HG02588 (cell line): ENCODE measurements around the gene IP6K1.
"Not testable (repeated sequence)": the region's sequence is repeated elsewhere in the genome, so short reads cannot be mapped to it uniquely, and the experiment has no call there.

Source experiments
- ATAC-seq: cut with Tn5 transposase; IDR thresholded peaks from one replicate; pipeline ENCODE4 v1.9.1; 2021; ENCODE audit warnings: mild to moderate bottlenecking, moderate library complexity; ENCODE audit not compliant: unreplicated experiment

The IP6K1 gene

DNA sequence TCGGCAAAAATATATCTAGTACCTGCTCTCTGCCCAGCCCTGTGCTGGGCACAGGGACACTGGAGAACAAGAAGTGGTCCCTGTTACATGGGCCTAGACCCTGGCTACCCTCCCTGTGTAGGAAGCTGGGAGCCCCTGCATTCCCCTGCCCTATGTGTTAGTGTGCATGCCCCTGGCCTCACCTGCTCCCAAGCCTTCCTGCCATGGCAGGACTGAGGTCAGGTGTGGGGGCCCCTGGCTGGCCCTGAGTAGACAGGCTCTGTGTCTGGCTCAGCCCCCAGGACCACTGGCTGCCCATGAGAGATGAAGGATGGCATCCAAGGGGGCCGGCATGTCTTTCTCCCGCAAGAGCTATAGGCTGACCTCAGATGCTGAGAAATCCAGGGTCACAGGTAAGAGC lies 95.5 kb downstream of the IP6K1 start:
- not testable (repeated sequence) for ATAC-seq

DNA sequence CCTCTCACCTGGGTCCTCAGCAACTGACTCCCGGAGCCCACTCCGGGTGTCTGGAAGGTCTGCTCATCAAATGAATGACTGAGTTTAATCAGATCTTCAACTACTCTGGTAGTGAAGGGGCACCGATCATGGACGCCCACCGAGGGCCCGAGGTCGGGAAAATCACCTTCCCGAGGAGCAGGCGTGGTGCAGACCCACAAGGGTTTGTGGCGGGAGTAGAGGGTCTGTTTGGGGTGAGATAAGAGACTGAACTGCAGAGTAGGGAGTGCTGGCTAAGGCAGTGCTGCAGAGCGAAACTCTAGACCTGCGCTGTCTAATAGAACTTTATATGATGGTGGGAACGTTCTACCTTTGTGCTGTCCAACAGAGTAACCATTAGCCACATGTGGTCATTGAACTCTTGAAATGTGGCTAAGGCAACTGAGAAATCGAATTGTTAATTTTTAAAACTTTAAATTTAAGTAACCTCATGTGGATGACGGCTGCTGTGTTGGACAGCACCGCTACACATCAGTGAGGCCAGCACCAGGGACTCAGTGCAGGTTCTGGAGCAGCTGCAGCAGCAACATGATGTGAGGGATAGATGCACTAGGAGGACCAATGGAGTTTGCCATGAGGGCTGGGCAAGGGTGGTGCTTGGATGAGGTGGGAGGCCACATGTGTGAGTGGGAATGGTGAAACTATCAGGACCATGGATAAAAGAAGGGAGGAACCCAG lies 96.3 kb downstream of the IP6K1 start:
- ATAC-seq: not testable (repeated sequence)

DNA sequence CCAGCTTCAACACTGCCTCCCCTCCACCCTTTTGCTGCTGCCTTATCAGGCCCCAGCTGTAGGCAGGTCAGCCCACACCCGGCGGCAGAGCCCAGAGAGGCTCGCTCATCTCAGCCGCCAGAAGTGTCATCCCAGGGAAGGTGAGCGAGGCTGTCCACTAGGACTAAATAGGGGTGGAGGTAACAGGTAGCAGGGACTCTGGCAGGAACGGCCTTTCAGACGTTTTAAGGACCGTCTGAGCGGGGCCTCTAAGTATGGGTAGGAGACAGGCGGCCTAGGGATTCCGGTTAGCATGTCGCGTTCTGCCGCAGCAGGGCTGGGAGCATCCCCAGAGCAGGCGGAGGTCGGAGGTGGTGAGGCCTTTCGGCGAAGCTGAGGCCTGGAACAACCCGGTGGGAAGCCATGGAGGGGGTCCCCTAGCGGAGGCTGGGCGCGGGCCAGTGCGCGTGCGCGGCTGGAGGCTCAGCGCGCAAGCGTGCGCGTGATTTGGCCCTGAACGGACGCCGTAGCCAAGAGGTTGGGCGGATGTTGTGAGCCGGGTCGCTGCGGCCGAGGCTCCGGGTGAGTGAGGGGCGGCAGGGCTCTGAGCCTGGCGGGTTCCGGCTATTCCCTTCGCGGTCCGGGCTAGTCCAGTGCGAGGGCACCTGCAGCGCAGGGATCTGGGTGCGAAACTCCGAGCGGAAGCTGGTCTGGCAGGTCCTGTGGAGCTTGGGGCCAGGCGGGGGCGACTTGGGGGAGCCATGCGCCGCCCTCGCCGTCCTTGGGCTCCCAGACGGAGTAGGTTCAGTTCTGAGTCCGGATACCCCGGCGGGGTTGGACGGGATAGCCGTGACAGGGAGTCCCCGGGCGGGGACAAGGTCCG lies 97.1 kb downstream of the IP6K1 start, which contains the start of the genes MST1 and RNF123:
TSS of gene MST1 (minus strand) at position 429 of the 862 bp plus-strand sequence. CDS start 783 bp downstream, outside the sequence.
TSS of gene RNF123 (plus strand) at position 512 of the 862 bp plus-strand sequence. CDS start 1,609 bp downstream, outside the sequence.
- peak; percentile 57 for ATAC-seq

DNA sequence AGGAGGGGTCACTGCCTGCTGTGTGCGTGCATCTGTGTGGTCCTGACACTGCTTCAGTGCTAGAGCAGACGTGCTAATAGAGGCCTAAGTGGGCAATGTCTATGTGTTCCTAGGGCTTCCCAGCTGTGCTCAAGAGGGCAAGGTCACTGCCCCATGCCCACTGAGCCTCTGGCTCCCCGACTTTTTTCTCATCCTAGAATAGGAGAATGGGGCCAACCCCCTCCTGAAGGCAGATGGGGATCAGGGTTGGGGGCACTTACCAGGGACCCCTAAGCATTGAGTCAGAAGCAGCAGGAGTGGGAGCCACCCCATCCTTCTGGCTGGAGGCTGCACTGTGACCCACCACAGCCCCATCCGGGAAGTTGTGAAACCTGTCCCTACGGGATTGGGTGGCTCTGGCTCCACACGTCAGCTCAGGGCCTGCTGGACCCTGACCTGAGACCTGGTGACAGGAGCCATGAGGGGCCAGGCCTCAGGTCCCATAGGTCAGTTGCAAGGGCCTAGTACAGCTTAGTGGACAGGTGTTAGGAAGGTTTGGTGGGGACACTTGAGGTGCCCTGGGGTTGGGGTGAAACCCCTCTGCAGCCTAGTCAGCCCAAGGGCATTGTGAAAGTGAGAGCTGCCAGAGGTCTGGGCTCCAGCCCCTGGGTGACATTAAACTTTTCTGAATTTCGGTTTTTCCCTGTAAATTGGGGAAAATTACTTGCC lies 97.8 kb downstream of the IP6K1 start:
- ATAC-seq: peak; percentile 5

DNA sequence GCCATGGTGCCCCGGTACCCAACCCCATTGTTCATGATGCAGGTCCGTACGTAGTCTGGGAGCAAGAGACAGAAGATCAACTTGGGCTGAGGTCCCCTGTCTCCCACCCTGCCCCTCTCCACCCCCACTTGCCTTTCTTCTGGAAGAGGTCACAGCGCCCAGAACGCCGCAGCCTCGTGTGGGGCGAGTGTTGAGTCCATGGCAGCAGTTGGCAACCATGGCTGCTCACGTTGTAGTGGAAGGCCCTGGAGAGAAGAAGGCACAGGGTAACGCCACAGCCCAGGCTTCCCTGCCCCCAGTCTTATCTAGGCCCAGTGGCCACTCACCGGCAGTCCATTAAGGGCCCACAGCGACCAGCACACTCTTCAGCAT lies 98.9 kb downstream of the IP6K1 start:
- ATAC-seq: not testable (repeated sequence)

DNA sequence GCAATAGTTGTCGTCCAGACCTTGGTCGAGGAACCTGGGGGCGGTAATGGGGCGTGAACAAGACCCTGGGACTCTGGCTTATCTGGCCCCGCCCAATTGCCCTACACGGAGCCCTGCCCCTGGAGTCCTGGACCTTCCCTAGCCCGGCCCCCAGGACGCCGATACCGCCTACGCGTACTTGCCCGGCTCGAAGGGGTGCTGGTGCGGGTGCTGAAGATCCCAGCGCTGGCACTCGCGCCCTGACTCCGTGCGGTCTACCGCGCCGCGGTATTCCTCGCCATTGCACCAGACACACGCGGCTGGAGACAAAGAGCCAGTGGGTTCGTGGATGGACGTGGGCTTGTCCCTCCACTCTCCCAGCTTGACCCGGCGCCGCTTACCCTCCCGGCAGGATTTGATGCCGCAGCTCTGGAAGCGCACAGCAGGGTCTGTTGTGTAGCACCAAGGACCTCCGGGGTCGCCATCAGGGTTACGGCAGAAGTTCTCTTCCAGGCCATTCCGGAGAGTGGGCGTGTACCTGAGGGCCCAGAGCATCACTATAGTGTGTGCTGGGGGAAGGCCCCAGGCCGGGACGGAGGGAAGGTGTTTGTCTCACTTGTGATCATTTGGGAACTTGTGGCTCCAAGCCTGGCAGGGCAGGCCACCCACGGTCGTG lies 99.4 kb downstream of the IP6K1 start:
- ATAC-seq: not testable (repeated sequence)

DNA sequence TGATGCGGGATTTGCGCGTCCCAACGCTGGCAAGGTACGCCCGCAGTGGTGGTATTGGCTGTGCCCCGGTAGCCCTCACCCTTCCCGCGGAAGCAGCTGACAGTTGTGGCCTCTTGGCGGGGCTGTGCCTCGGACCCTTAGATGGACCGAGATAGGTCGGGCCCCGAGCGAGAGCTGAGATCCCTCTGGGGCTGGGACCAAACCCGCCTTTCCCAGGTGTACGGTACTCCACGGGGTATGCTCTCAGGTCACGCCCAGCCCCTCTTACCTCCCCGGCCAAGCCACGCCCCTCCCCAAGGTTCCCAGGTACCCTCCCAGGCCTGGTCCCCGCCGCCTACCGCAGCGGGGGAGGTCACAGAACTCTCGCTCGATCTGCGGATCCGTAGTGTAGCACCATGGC lies 100.0 kb downstream of the IP6K1 start:
- not testable (repeated sequence) for ATAC-seq

DNA sequence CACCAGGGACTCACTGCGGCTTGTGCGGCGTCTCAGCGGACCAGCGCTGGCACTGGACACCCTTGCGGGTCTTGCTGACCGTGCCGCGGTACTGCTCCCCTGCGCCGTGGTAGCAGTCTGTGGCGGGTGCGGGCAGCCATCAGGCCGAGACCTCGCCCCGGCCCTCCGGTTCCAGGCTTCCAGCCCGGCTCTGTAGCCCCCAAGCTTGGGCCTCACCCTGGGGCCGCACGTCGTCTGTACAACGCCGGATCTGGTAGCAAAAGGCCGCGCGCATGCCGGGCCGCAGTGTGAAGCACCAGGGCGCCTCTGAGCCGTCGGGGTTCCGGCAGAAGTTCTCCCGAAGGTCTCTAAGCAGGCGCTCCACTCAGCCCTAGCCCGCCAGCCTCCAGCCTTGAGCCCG lies 100.5 kb downstream of the IP6K1 start:
- not testable (repeated sequence) for ATAC-seq

DNA sequence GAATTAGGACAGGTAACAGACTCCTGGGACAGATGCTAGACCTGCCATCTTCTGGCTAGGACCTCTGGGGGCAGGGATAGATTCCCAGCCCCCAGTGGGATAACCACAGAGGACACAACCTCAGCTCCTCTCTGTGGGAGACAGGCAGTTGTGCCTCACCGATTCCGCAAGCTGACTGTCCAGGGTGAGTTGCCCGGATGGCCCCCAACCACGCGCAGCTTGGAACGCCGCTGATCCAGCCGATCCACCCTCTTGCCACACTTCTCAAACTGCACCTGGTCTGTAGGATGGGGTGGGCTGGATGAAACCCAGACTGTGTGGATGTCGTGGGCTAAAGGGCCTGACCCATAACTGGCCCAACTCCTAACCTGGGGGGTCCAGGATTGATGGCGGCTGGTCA lies 101.2 kb downstream of the IP6K1 start:
- not testable (repeated sequence) for ATAC-seq

DNA sequence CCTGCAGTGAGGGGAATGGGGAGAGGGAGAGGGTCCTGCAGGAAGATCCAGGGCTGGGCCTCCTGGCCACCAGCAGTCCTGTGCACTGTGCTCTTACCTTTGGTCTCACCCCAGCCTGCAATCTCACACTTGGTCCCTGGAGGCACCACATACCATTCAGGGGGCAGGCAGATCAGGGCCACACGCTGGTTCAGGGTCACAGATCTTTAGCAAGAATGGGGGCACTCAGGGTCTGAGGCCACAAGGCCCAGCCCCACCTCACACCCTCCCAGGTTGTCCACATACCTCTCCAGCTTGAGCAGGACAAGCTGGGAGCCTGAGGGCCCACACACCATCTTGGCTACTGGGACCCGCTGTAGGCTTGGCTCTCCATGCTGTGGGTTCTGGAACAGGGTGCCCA lies 101.9 kb downstream of the IP6K1 start:
- ATAC-seq: not testable (repeated sequence)

DNA sequence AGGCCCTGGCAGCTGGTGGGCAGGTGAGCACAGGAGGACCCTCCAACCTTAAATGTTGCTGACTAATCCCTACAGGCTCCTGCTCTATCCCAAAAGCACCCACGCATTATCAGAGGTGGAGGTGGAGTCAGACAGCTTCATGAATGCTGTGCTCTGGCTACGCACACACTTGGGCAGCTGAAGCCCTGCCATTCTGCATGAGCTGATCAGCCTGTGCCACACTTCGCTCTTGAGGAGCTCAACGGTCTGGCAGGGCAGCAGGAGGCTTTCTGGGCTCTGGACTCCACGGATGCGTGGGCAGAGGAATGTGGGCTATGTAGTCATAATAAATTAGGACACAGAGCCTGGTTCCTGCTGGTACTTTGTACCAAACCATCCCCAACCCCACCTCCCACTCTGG lies 103.2 kb downstream of the IP6K1 start:
- ATAC-seq: no peak

DNA sequence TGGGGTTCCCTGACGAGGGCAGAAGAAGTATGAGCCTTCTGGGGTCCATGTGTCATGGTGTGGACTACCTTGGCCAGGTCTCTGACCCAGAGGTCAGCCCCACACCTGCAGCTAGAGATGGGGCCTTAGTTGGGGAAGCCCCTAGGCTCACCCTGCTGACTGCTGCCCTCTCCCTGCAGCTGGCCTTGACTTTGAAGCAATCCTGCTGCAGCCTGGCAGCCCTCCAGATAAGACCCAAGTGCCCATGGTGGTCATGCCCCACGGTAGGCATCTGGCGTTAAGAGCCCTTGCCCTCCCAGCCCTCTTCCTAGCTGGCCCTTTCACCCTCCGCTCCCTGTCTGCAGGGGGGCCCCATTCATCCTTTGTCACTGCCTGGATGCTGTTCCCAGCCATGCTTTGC lies 104.8 kb downstream of the IP6K1 start:
- ATAC-seq: no peak

DNA sequence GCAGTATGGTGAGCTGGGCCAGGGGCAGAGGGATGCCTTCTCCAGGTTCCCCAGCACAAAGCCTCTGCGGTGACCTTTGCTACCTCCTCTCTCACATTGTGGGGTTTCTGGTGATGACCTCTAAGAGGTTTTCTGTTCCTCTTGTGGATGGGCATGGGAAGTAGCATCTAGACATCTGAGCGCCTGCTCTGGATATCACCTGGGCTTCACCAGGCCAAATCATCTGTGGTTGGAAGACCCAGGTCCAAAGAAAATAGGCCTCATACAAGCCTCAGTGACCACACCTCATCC lies 105.2 kb downstream of the IP6K1 start:
- ATAC-seq: no peak

DNA sequence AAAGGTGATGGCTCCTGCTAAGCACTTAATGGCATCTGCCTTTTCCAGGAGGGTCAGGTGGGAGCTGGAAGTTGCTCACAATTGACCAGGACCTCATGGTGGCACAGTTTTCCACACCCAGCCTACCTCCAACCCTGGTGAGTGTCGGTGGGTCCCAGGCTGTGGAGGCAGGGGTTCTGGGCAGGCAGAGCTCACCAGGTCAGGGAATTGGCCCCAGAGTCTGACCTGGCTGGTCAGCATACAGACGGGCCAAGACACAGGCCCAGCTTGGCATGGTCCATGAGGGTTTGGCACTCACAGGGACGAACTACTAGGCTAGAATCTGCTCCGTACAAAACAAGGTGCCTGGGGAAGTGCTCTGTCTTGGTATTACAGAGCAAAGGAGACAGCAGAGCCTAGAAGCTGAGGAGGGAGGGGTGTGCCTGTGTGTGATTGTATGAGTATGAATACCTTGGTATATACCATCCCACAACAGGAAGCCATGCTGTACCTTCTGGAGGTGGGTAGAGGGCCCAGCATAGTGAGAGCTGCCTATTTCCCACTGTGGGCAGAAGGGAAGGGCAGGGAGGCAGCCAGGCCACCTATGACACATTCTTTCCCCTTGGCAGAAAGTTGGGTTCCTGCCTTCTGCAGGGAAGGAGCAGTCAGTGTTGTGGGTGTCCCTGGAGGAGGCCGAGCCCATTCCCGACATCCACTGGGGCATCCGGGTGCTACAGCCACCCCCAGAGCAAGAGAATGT lies 105.7 kb downstream of the IP6K1 start:
- no peak for ATAC-seq

DNA sequence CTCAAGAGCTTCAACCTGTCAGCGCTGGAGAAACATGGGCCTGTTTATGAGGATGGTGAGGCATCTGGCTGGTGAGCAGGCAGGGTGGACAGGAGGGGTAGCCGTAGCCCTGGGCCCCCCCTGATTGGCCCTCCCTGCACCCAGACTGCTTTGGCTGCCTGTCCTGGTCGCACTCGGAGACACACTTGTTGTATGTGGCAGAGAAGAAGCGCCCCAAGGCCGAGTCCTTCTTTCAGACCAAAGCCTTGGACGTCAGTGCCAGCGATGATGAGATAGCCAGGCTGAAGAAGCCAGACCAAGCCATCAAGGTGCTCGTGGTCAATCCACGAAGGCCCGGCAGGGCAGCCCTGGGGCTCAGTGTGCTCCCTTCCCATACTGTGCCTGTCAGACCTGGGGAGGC lies 110.4 kb downstream of the IP6K1 start:
- ATAC-seq: no peak

DNA sequence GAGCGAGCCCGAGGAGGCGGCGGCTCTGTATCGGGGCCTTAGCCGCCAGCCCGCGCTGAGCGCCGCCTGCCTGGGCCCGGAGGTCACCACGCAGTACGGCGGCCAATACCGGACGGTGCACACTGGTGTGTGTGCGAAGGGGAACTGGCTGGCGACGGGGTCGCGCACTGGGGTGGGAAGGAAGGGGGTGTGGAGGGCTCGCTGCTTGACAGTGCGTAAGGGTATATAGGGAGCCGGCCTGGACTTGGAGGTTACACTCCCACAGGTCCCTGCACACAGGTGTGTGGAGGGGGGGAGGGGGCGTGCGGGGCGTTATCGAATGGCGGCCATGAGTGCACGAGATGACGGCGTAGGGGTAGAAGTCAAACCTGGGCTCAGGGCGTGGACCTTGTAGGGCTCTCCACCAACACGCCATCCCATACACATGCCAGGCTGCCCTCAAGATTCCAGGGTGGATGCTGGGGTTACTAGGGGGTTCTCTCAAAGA lies 111.8 kb downstream of the IP6K1 start:
- ATAC-seq: peak; percentile 19
